Activated T-helper 1 cell treated with anti-CD3 and anti-CD28 coated beads, Interleukin-2, amount 50 U/mL, for 16 hours (primary cell): ENCODE data around the gene RPS15.
"Not testable (repeated sequence)": the region's sequence is repeated elsewhere in the genome, so short reads cannot be mapped to it uniquely, and the experiment has no call there.

Experiments used
- DNase-seq, 2 donors: peaks; one replicate each; pipeline ENCODE4 v3.0.0-alpha.2; 2020; ENCODE audit warnings: low read depth in 1 of 2, low spot score in 1 of 2

RPS15 gene

DNA sequence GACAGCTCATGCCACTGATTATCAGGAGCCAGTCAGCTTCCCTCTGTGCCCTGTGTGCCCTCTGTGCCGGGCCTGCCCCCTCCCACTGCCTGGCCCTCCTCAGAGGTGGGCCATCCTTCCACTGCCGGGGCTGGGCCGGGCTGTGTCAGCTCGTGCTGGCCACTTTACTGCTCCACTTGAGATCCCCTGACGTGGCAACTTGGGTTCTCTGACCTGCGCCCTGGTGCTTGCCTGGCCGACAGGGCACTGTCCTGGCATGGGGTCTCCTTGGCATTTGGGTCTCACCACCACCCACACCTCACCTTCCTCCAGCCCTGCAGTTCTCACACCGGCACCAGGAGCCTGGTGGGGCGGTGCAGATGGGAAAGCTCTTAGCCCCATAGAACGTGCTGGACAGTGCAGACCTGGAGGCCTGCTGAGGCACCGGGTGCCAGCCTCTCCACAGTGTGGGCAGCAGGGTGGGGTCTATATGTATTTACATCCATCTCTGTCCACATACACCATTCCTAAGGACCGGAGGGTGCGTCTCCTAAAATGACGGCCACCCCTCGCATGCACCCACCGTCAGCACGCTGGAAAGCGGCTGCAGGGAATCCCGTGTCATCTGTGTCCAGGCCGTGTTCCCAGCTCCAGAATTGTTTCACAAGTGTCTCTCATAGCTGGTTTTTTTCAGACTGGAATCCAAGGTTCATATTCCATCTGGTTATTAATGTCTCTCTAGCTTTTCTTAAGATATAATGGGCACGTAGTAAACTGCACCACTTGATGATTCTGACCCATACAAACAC is 19.1 kb upstream of the RPS15 start:
- DNase-seq: no peak

- DNase-seq: not testable (repeated sequence)
These were observed 18.1 kb upstream of the RPS15 start for GRCh38 chr19:1420085-1420484.

- DNase-seq: no peak
These were observed 17.6 kb upstream of the RPS15 start for GRCh38 chr19:1420590-1420989.

GRCh38 chr19:1421218-1421957 is 16.8 kb upstream of the RPS15 start:
- DNase-seq: no peak

GRCh38 chr19:1421958-1422305 is 16.3 kb upstream of the RPS15 start:
- no peak for DNase-seq

- DNase-seq: no peak
These were observed 15.8 kb upstream of the RPS15 start for GRCh38 chr19:1422360-1422759.

DNA sequence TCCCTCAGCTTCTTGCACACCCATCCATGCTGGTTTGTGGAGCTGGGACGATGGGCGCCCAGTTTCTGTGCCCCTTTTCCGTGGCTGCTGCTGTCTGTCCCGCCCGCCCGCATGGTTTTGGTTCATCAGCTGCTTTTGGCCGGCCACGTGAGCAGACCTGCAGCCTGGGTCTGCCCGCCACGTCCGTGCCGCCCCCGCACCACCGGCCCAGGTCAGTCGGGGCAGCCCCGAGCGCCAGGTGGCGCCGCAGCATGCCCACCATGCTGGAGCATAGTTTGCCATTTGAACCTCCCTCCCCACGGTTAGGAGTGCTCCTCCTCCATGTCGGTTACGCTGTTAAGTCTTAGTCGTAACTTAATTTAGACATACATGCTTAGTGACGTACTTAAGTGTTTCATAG is 15.3 kb upstream of the RPS15 start:
- DNase-seq: no peak

- no peak for DNase-seq
These were observed 14.6 kb upstream of the RPS15 start for GRCh38 chr19:1423436-1424191.

DNA sequence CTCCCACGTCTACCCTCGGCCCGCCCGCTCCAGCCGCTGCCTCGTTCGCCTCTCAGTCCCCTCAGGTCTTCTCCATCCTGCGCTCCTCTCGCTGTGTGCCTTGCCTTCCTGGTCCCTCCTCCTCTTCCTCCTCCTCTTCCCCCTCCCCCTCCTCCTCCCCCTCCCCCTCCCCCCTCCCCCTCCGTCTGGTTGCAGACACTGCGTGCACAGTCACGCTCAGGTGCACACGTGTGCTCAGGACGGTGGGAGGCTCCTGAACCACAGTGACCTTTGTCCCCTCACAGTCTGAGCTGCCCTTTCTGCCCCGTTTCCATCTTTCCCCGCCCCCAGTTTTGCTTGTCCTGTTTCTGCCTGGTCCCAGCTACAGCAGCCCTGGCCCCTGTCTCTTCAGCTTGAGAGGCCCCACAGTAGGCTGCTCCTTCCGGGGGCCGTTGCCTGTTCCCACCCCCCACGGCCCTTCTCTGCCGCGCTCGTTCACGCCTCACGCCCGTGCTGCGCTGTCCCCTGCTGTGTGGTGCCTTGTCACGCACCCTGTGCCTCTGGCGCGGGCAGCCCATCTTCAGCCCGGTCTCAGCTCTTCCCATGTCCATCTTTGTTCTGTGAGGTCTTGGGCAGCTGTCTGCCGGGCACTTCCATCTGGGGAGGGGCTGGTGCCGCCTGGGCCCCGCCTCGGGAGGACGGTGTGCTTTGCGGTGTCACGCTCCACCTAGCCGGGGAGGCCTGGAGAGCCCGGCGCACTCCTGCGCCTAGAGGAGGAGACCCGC is 13.8 kb upstream of the RPS15 start:
- no peak for DNase-seq

- DNase-seq: no peak
These were observed 12.9 kb upstream of the RPS15 start for GRCh38 chr19:1425102-1425837.

DNA sequence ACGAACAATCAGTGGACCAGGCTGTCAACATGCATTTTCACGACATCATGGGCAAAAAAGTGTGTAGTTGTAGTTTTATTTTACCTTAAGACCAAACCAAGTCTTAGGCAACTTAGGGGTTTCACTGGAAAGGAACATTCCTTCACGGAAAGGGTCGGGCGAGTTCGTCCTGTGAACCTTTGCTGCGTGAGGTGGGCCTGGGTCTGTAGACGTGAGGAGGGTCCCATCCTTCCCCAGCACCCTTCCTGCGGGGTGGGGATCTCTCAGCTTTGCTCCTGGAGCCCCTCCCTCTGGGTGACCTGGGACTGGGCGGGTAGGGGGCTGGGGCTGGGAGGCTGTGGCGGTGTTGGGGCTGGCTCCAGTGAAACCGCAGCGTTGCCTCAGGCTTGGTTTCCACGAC is 12.3 kb upstream of the RPS15 start:
- DNase-seq: no peak

GRCh38 chr19:1426736-1427135 is 11.5 kb upstream of the RPS15 start:
- DNase-seq: no peak

GRCh38 chr19:1427221-1427920 is 10.8 kb upstream of the RPS15 start:
- no peak for DNase-seq

DNA sequence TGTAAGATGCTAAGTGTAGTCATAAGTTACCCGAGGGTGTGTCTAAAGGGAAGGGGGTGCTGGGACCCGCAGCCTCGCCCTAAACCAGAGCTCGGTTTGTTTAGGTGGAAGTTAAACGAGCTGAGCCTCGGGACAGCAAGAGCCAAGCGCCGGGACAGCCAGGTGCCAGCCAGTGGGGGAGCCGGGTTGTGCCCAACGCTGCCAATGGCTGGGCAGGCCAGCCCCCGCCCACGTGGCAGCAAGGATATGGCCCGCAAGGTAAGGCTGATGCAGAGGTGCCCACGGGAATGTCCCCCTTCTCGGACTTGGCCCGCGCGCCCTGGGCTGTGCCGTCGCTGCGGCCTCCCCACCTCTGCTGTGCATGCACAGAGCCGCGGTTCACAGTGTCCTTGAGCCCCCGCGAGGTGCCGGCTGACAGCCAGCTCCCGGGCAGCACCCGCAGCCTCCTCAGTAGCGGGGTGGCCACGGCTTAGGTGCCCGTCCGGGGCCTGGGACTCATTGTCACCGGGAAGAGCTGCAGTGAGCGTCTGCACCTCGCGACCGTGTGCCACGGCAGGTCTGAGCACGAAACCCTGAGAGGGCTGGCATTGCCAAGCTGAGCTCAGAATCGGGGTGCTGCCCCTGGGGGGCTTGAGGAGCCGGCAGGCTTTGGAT is 9.3 kb upstream of the RPS15 start:
- DNase-seq: no peak

GRCh38 chr19:1429750-1430149 is 8.4 kb upstream of the RPS15 start:
- DNase-seq: no peak

GRCh38 chr19:1430246-1430645 is 8.0 kb upstream of the RPS15 start:
- DNase-seq: no peak

GRCh38 chr19:1431759-1432506 is 6.3 kb upstream of the RPS15 start:
- DNase-seq: no peak

DNA sequence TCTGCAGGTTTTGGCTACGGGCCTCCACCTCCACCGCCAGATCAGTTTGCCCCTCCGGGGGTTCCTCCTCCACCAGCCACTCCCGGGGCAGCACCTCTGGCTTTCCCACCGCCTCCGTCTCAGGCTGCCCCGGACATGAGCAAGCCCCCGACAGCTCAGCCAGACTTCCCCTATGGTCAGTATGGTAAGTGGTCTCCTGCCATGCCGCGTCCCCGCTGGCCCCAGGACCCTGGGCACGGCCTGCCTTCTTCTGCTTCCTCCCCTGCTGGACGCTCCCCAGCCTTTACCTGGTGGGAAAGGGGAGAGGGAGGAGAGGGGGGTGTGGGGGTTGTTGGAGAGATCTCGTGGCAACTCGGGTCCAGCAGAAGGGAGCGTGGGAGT is 5.7 kb upstream of the RPS15 start:
- no peak for DNase-seq
